ENCODE results near the gene KNOP1. TPM values are rescaled to one million over a fixed set of nuclear protein-coding genes. Genes with fewer than 3 reads are reported as not detected.

KNOP1 gene
- total RNA-seq, 1 donor from 2014 or later = 2.4 TPM

- H3K27me3 ChIP-seq = no peaks in the 10 kb centered on the region
- intact Hi-C loops (cut with DNase I) = no loop called here
- peaks cover 9 to 40% of the 10 kb centered on the region in 2 donors for H3K36me3 ChIP-seq
- no peak for DNase-seq (ENCODE audit: low spot score in 2 of 2)
- H3K27ac ChIP-seq = no peak overlapping the region
- H3K9me3 ChIP-seq = no peaks in the 10 kb centered on the region
- peaks cover 0 to 7% of the 10 kb centered on the region in 2 donors for H3K4me1 ChIP-seq
- H3K4me3 ChIP-seq = no peak overlapping the region
- TF ChIP-seq CTCF (IDR thresholded peaks at IDR 0.05) = no peak
Measured at GRCh38 chr16:19713697-19714096, 4.3 kb downstream of the KNOP1 start.

- Histone ChIP-seq H3K36me3 (peaks cover 14 to 41% of the 10 kb centered on the region in 2 donors), H3K4me1 (peaks cover 0 to 7% of the 10 kb centered on the region in 2 donors), H3K27me3 (no peaks in the 10 kb centered on the region), H3K9me3 (no peaks in the 10 kb centered on the region), H3K4me3 (no peak overlapping the region), H3K27ac (no peak overlapping the region)
- DNase-seq (ENCODE audit: low spot score in 2 of 2) = no peak
- intact Hi-C loops (cut with DNase I) = no loop called here
- no peak for TF ChIP-seq CTCF (IDR thresholded peaks at IDR 0.05)
Measured at GRCh38 chr16:19712418-19713058, 5.5 kb downstream of the KNOP1 start.

- Histone ChIP-seq H3K36me3 (peaks cover 14 to 45% of the 10 kb centered on the region in 2 donors), H3K4me3 (no peak overlapping the region), H3K9me3 (no peaks in the 10 kb centered on the region), H3K27me3 (no peaks in the 10 kb centered on the region), H3K27ac (no peak overlapping the region), H3K4me1 (peaks cover 0 to under 1% of the 10 kb centered on the region in 2 donors)
- DNase-seq (ENCODE audit: low spot score in 2 of 2) = no peak
- no peak for TF ChIP-seq CTCF (IDR thresholded peaks at IDR 0.05)
- intact Hi-C loops (cut with DNase I) = no loop called here
Measured at GRCh38 chr16:19711643-19712042, 6.4 kb downstream of the KNOP1 start.

- H3K36me3 ChIP-seq = peaks cover 14 to 50% of the 10 kb centered on the region in 2 donors
- H3K4me1 ChIP-seq = no peaks in the 10 kb centered on the region
Measured at GRCh38 chr16:19710991-19711545, 7.0 kb downstream of the KNOP1 start.

GRCh38 chr16:19710191-19710908, 7.7 kb downstream of the KNOP1 start:
- intact Hi-C loops (cut with DNase I) = no loop called here
- H3K9me3 ChIP-seq = no peaks in the 10 kb centered on the region
- no peak overlapping the region for H3K27ac ChIP-seq
- no peak overlapping the region for H3K4me3 ChIP-seq
- H3K36me3 ChIP-seq = peaks cover 17 to 56% of the 10 kb centered on the region in 2 donors
- no peaks in the 10 kb centered on the region for H3K27me3 ChIP-seq
- DNase-seq (ENCODE audit: low spot score in 2 of 2) = no peak
- H3K4me1 ChIP-seq = no peaks in the 10 kb centered on the region
- TF ChIP-seq CTCF (IDR thresholded peaks at IDR 0.05) = no peak

More at GRCh38 chr16:19710991-19711545, 7.0 kb downstream of the KNOP1 start:
- TF ChIP-seq CTCF (IDR thresholded peaks at IDR 0.05) = no peak
- no peak for DNase-seq (ENCODE audit: low spot score in 2 of 2)
- Histone ChIP-seq H3K4me3 (no peak overlapping the region), H3K27me3 (no peaks in the 10 kb centered on the region), H3K27ac (no peak overlapping the region), H3K9me3 (no peaks in the 10 kb centered on the region)
- intact Hi-C loops (cut with DNase I) = no loop called here
